GM19035 (cell line): ENCODE measurements around the gene LCLAT1.
"Not testable (repeated sequence)": the region's sequence is repeated elsewhere in the genome, so short reads cannot be mapped to it uniquely, and the experiment has no call there.

Experiments
- ATAC-seq: cut with Tn5 transposase; IDR thresholded peaks from one replicate; pipeline ENCODE4 v1.9.1; 2021; ENCODE audit not compliant: unreplicated experiment

Gene LCLAT1

DNA sequence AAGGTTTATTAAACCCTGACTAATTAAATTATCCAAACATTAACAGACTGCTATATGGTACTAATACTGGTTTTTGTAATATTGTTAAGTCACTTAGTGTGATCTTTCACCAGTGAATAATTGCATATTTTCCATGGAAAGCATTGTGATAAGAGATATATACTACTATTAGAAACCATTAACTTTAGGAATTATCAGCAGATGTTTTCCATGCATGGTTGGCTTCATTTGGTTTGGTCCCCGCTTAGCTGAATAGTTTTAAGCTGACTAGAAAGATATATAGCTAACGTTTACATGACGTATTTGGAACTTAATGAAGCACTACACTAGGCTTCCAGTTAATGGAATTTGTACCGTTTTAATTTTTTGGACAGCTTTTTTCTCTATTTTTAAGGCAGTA, 37.9 kb downstream of the LCLAT1 start:
- ATAC-seq = no peak

DNA sequence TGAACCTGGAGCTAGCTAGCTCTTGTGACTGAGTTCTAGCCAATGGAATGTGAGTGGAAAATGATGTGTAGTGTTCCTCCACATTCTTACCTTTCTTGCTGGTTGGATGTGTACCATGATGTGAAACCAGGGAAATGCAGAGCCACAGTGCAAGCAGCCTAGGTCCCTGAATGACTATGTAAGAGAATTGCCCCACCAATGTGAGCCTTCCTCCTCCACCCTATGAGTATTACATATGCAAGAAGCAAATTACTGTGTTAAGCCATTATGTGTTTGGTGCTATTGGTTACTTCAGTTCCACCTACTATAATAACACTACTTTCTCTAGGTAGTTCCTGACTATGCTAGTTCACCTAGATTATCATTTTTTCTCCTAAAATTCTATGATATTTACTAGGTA, 39.6 kb downstream of the LCLAT1 start:
- ATAC-seq = no peak

DNA sequence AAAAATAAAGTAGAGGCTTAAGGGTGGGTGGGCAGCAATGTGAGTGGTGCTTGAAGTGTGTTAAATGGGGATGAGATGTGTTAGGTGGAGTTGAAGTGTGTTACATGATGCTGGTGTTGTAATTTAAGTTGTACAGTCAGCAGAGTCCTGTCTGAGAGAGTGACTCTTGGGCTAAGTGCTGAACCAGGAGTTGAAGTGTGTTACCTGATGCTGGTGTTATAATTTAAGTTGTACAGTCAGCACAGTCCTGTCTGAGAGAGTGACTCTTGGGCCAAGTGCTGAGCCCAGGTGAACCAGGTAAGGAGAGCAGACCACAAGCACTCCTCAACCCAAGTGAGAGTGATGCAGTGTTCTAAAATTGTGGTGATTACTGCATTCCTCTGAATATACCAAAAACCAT, 40.6 kb downstream of the LCLAT1 start:
- no peak for ATAC-seq

DNA sequence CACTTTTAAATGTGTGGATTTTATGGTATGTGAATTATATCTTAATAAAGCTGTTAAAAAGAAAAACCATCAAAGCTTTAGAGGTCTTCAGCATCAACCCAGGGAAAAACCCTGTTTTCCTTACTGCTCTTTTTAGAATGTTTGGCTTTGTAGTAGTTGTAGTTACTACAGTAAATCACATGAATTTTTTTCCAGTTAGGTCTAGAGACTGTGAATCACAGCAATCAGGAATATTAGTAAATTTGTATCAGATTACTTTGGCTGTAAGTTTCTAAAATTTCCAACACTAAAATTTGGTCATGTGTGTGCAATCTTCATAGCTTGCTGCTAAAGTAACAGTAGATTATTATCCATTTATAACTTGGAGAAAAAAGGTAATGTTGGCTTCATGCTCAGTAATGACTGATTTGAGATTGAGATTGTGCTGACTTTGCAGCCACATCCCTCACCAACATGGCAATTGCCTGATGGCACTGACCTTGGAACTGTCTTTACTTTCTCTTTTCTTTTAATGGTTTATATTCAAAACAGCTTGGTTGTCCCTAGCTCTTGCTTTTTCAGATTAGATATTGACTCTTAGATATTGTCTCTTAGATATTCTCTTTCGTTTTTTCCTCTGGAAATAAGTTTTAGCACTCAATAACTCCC, 41.1 kb downstream of the LCLAT1 start:
- ATAC-seq = no peak

DNA sequence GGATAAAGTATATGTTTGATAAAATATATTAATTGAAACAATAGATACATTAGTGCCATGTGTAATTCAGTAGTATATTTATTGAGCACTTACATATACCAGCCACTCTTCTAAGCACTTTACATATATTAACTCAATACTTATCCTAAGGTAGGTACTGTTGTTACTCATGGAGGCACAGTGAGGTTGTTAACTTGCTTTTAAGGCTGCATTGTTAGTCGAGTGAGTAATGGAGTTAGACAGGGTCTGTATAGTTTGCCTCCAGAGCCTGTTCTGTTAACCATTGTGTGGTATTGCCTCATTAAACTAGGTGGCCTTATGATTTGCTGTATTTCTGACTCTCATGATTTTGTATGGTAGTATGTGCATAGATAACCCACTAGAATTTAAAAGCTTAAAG, 44.2 kb downstream of the LCLAT1 start:
- ATAC-seq = no peak

DNA sequence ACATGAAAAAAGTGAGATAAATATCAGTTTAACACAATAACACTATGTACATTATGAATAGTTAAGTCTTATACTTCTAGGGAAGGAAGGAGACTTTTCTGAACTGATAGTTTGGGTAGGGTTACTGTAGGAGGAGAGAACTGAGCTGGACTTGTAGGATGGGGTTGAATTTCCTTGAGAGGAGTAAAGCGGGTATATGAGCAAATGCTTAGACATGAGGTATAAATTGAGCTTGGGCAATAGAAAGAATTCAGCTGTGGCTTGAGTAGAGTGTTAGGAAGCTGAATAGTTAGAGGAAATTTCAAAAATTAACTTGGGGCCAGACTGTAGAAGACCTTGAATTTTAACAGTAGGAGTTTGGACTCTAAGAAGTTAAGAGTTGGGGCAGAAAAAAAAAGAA, 45.1 kb downstream of the LCLAT1 start:
- ATAC-seq = no peak

DNA sequence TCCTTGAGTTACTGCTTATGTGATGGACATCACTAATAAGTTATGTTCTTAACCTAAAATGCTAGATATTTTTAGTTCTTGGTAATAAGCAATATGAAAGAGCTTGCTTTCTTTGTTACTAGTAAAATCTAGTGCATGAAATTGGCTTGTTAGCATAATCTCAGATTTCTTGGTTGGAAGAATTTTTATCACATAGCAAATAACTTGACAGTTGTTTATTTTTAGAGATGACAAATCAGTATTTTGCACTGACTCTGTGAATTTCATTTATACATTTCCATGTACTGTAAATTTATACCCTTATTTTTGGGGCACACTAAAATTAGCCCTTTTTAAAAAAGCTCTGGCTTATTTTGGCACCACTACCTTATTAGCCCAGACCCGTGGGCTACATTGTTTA, 45.6 kb downstream of the LCLAT1 start:
- no peak for ATAC-seq

DNA sequence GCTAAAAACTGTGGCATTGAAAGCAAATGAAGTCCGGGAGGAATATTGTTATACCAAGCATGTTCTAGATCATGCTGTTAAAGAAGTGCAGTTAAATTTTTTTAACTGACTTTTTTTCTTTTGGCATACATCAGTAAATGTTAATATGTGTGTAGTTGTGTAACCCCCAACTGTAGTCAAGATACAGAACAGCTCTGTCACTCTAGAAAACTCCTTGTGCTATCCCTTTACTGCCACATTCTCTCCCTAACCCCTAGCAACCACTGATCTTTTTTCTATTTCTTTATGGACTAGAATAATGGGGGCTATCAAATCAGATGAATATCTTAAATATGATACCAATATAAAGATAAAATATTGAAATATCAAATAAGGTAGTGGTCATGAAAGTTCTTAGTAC, 46.4 kb downstream of the LCLAT1 start:
- ATAC-seq = no peak

DNA sequence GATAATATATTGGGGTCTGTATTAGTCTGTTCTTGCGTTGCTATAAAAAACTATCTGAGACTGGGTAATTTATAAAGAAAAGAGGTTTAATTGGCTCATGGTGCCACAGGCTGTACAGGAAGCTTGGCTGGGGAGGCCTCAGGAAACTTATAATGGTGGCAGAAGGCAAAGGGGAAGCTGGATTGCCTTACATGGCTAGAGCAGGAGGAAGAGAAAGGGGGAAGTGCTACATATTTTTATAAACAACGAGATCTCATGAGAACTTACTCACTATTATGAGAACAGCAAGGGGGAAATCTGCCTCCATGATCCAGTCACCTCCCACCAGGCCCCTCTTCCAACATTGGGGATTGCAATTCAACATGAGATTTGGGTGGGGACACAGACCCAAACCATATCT, 48.9 kb downstream of the LCLAT1 start:
- not testable (repeated sequence) for ATAC-seq

DNA sequence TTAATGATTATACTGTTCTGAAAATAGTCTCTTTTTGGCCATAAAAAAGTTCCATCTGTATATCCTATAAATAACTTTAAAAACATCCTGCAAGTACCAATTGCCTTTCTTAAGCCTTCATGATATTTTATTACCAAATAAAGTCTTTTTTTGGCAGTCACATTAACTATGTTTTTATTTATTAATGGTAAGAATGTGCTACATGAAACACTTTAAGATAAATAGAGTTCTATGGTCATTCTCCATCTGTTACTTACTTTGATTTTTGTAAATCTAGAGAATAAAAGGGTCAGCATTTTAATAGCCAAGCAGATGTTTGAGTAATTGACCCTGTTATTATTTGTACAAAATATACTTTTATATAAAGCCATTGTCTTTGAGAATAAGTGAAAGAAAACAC, 52.6 kb downstream of the LCLAT1 start:
- ATAC-seq = no peak

DNA sequence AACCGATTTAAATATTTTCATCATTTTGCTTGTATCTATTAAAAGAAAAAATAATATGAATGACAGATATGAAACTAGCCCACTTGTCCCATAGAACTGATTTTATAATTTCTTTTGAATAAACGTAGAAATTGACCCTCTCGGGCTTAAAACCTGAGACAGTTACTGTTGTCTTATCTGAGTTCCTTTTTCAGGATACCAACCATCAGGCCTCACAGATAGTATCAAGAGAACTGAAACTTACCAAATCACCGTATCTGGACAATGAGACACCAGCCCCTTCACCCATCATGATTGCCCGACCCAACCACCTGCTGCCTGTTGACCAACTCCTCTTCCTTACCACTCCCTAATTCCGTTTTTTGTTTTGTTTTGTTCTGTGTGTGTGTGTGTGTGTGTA, 53.7 kb downstream of the LCLAT1 start:
- no peak for ATAC-seq

DNA sequence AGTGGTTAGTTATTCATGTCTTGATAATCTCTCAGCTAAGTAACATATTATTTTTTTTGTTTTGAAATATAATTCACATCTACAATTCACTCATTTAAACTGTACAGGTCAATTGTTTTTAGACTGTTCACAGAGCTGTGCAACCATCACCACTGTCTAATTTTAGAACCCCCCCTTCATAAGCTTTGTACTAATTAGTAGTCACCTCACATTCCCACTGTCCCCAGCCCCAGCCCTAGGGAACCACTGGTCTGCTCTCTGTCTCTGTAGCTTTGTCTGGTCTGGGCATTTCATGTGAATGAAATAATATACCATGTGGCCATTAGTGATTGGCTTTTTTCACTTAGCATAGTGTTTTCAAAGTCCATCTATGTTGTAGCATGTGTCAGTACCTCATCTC, 55.3 kb downstream of the LCLAT1 start:
- no peak for ATAC-seq

DNA sequence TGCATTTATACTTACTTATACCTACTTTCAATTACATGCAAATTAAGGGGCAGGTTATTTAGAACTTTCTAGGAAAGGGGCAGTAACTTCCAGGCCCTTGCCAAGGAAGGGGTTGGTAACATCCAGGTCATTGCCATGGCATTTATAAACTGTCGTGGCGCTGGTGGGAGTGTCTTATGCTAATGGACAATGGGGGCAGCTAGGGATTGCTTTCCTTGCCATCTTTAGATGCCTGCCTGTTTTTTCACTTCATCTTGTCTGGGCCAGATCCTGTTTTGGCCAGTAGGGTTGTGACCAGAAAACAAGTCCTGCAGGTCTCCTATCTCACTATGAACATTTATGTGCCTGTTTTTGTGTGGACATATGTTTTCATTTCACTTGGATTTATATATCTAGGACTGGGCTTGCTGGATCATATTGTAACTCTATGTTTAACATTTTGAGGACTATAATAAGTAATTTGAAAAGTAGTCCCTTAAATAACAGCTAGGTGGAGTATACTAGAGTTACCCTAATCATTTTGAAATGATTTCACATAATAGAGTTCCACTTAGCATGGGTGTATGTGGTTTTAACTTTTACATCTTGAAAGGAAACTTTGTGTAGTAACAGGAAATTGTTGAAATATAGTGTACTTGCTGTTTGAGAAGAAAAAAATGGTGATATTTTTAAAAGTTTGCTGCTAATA, 56.1 kb downstream of the LCLAT1 start:
- no peak for ATAC-seq

DNA sequence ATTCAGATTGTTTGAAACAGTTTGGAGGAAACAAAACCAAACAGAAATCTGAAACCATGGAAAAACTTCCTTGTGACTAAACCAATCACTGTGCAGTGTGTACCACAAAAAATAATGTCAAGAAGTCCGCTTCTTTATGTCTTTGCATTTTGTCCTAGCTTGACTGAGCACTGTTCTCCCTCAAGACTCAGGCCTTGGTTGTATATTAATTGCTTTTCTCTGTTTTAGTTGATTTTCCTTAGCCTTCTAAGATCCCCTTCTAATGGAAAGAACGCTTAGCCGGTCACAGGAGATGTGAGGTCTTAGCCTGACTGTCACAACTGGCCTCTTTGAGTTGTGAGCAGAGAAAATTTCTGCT, 56.6 kb downstream of the LCLAT1 start:
- ATAC-seq = no peak

DNA sequence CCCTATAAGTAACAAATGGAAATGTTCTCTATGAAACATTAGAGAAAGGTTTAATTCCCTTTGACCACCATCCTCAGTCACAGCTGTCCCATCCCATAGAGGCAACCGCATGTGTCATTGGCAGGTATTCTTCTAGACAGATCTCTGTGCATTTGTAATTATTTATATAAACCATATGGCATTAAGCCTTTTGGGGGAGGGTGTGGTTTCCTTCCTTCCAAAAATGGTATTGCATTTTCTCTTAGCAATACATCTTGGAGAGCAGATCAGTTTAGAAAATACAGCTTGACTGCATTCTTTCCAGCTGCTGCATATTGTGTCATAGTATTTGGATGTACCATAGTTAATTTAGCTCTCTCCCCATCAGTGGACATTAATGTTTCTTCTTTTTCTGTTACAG, 57.7 kb downstream of the LCLAT1 start:
- ATAC-seq = no peak

DNA sequence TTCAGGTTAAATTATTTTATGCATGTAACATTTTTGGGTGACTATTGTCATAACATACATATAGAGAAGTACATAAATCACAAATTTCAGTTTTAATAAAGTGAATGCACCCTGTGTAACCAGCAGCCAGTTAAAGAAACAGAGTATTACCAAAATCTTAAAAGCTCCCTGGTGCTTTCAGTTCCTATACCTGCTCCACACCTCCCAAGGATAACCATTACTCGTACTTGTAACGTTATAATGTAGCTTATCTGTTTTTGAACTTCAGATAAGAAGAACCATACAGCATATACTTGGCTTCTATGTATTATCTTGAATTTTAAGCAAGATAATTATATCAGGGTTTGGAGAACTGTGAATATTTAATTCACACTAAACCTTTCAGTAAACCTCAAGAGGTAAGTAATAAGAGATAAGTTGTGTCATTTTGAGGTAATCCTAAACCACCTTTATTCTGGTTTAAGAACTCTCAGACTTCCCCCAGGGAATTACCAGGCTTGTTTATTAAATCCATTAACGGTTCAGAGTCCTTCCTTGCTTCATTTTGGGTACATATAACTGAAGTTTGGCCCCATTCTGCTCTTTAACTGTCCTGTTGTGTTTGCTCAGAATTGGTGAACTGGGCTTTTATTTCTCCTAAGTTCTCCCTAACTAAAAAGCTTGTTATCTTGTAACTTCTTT, 58.6 kb downstream of the LCLAT1 start:
- ATAC-seq = no peak

DNA sequence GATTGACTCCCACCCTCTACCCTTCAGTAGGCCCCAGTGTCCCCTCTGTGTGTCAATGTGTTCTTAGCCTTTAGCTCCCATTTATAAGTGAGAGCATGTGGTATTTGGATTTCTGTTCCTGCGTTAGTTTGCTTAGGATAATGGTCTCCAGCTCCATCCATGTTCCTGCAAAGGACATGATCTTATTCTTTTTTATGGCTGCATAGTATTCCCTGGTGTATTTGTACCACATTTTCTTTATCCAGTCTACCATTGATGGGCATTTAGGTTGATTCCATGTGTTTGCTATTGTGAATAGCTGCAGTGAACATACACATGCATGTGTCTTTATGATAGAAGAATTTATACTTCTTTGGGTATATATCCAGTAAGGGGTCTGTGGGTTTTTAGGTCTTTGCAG, 60.4 kb downstream of the LCLAT1 start:
- ATAC-seq = not testable (repeated sequence)

DNA sequence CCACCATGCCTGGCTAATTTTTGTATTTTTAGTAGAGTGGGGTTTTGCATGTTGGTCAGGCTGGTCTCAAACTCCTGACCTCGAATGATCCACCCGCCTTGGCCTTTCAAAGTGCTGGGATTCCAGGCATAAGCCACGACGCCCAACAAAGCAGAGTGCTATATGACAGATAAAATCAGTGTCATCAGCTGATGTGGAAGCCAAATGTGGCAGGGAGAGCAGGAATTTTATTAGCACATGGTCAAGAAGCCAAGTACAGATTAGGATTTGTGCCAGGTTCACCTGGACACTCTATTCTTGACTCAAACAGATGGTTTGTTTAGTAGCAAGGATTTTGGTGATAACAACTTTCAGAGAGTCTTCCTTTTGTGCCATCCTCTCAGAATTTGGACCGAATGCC, 62.7 kb downstream of the LCLAT1 start:
- ATAC-seq = no peak

DNA sequence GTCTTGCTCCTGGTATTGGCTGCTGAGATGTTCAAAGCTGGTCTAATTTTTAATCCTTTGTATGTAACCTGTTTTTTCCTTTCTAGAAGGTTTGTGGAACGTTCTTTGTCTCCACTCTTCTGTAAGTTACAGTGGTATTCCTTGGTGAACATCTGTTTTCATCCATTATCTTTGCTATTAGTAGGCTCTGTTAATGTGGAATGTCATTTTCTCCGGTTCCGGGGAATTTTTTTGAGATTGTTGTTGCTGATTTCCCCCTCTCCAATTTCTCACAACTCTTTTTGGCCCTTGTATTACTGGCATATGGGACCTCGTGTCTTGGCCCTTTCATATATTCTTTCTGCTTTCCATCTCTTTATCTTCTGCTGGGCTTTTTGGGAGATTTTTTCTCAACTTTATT, 63.4 kb downstream of the LCLAT1 start:
- no peak for ATAC-seq

DNA sequence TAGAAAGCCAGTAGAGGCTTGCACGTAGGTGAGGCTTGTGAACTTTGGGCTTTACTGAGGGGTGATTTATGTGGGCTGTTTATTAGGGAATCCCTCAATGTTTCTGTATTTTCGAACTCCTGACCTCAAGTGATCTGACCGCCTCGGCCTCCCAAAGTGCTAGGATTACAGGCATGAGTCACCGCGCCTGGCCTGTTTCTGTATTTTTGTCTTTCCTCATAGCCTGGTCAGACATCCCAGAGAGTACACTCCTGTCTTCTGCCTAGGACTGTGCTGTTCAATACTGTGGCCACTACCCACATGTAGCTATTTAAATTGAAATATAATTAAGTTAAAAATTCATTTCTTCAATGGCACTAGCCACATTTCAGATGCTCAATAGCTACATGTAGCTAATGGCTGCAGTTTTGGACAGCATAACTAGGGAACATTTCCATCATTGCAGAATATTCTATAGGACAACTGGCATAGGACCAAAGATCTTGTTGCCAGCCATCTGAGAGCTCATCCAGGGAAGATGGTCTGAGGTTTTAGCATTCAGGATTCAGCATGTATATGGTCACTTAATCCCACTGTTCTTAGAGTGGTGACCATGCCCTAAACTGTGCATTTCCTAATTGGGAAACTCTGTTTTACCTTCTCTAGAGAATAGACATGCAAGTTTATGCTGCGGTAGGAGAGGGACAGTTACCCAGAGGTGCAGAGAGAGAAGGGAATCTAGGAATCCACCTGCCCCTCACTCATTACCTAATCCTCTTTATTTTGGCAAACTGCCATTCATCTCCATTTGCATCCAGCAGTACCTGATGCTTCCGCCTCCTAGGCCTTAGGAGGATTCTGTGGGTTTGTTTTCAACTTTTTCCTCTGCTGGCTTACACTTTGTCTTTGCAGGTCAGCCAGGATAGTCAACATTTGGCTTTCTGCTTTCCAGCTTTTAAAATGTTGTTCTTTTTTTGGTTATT, 64.4 kb downstream of the LCLAT1 start:
- no peak for ATAC-seq

DNA sequence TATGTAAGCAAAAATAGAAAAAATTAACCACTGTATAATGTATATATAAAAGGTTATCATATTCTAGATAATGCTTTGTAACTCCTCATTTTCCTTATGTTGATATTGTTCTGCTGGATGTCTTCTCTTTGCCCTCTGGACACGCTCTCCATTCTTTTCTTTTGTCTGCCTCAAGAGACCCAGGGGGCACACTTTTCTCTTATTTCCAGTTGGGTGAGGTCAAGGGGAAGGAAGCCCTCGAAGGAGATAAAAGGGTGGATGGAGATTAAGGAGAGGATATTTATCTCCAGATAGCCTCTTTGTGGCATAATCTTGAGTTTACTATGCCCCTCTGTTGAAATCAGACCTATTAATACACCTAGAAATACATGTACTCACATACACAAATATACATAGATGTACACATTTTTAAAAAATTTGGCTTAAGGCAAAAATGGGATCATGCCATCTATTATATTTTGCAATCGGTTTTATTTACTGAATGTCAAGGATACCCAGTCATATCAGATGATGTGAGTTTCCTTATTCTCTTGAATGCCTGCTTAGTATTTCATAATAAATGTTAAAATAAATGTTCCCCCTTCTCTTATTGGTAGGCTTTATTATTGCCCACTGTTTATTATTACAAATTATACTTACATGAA, 65.3 kb downstream of the LCLAT1 start:
- ATAC-seq = no peak
